Fibroblast of skin of right quadriceps (primary cell): ENCODE results near the gene NAA25.
"Not testable (repeated sequence)": the region's sequence is repeated elsewhere in the genome, so short reads cannot be mapped to it uniquely, and the experiment has no call there.

ENCODE experiments used
- DNase-seq: peaks from one replicate; pipeline ENCODE4 v3.0.0-alpha.2; 2013

The NAA25 gene

GRCh38 chr12:112007945-112008344, 100.6 kb downstream of the NAA25 start:
- DNase-seq, result no peak

DNA sequence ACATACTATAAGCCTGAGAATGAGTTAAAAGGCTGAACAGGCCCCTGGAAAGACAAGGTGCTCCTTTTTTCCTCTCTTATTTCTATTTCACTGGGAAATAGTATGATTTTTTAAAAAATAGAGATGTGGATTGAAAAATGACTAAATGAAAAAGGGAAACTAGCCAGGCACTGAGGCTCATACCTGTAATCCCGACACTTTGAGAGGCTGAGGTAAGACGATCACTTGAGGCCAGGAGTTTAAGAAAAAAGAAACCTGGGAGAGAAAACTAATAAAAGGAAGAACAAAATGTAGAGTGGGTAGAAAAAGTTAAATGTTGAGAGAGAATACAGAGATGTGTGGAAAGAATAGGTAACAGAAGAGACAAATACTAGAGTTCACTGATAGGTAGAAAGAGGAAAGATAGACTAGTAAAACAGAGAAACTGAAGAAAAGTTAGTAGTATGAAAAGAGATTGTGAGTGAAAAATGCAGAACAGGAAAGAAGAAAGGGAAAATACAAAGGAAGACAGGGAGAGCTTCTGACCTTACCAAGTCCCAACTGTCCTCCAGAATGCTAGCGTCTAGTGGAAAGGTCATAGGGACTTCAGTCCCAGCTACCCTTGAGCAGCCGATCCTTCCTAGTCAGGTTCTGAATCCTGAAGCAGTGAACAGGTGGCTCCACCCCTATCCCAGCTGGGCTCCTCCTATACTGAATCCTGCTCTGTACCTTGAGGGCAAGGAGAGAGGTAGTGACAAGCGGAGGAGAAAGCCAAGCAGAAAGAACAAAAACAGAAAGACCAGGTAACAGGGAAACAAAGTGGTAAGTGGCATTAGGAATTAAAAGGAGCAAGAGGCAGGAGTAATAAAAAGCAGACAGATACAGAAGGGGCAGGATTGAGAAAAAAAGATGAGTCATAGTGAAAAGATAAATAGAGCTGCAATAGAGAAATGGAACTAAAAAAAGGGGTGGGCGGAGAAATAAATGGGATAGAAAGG, 102.9 kb downstream of the NAA25 start:
- DNase-seq, result no peak

DNA sequence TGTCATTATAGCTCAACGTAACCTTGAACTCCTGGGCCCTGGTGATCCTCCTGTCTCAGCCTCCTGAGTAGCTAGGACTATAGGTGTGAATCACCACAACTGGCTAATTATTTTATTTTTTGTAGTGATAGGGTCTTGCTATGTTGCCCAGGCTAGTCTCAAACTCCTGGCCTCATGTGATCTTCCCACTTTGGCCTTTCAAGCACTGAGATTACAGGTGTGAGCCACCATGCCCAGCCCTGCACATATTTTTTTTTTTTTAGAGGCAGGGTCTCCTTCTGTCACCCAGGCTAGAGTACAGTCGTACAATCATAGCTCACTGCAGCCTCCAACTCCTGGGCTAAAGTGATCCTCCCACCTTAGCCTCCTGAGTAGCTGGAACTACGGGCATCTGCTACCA, 104.5 kb downstream of the NAA25 start:
- DNase-seq, result no peak

DNA sequence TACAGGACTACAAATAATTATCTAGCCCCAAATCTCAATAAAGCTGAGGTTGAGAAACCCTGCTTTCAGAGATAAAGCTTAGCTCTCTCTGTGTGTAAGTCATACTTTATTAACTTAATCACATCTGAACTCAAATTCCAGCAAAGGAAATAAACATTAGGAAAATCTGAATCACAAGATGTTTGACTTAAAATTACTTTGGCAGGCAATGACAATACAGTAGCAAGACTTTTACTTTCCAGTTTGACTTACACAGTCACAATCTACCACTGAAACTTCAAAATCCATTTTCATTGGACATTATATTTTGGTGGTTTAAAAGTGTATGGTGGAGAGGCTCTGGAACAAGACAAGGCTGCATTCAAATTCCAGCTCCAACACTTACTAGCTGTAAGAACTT, 107.0 kb downstream of the NAA25 start:
- no peak for DNase-seq

DNA sequence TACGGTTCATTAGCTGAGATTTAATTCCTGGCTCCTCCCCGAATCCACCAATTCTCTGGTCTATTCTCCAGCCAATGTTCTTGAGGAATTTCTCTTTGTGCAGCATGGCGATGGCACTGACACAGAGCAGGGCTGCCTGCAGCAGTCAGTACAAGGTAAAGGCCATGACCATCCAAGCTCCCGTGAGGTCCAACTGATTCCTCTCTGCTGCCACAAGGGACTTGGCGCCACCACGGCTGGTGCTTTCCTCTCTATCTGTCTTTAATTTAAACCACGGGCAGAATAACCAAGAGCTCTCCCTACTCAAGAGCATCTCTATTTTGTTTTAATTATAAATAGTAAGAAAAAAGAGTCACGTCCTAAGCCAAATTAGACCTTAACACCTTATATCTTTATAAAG, 107.8 kb downstream of the NAA25 start:
- DNase-seq, result no peak

- not testable (repeated sequence) for DNase-seq
Measured at GRCh38 chr12:111999129-111999528, 109.5 kb downstream of the NAA25 start.

DNA sequence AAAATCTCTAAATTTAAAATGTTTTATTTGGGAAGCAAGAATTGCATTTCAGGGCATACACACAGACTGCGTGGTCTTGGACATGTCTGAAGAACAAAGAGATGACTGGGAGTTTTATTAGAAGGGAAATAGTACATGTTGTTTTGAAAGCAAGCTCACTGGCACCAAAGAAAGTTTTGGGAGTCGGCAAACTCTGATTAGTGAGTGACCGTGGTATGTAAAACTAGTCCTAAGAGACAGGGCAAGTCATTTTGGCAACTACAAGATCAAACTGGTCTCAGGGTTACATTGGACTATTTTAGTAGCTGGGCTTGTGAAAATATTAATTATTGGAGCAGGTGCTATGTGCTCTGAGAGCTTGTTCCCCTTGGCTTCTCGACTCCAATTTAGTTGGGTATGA, 110.6 kb downstream of the NAA25 start:
- DNase-seq, result no peak

- DNase-seq, result no peak
Measured at GRCh38 chr12:111997300-111997699, 111.3 kb downstream of the NAA25 start.

- no peak for DNase-seq
Measured at GRCh38 chr12:111995782-111996480, 112.7 kb downstream of the NAA25 start.

DNA sequence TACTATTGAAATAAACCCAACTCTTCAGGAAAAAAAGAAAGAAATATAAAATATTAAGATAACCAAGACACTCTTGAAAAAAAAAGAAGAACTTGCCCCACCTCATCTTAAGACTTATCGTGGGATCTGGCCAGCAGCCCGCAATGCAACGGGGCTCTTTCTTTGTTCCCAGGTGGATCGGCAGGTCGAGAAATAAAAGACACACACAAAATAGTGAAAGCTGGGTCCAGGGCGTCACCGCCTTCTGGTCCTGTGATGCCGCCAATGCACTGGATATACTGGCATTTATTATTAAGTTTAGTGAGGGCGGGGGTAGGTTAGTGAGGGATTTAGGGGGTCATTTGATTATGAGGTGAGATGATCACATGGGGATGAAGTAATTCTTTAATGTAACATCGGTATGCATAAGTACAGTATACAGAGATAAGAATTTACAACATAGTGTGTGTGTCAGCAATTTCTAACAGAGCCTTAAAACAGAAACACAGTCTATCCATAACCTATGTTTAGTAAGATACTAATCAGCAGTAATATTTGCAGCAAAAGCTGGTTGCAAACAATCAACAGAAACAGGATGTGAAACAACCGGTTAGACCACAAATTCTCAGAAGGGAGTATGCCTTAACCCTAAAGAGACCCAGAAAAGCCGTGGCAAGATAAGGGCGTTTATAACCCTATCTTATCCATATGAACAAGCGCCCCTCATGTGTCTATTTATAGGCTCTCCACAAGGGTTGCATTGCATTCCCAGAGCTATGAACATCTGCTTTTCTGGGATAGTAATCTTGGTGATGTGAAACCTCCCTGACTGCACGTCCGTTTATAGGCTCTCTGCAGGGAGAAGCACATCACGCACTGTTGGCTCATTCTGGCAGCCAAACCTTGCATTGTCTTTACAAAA, 114.1 kb downstream of the NAA25 start:
- not testable (repeated sequence) for DNase-seq

GRCh38 chr12:111993292-111994150, 115.1 kb downstream of the NAA25 start:
- no peak for DNase-seq

DNA sequence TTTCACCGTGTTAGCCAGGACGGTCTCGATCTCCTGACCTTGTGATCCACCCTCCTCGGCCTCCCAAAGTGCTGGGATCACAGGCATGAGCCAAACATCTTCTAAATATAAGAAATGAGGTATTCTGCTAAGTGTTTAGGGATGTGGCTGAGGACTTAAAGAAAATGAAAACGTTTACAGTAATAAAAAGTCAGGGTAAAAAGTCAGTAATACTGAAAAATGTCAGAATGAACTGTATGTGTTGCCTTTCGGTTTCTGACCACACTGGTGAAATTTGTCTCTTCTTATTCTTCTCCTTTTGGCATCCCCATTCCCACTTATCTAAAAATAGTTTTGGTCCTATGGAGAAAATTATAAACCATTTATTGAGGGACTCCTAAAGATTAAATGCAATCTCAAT, 116.1 kb downstream of the NAA25 start:
- no peak for DNase-seq

- DNase-seq, result peak; percentile 54
Measured at GRCh38 chr12:111991946-111992345, 116.6 kb downstream of the NAA25 start.

GRCh38 chr12:111991535-111991934, 117.0 kb downstream of the NAA25 start:
- no peak for DNase-seq

DNA sequence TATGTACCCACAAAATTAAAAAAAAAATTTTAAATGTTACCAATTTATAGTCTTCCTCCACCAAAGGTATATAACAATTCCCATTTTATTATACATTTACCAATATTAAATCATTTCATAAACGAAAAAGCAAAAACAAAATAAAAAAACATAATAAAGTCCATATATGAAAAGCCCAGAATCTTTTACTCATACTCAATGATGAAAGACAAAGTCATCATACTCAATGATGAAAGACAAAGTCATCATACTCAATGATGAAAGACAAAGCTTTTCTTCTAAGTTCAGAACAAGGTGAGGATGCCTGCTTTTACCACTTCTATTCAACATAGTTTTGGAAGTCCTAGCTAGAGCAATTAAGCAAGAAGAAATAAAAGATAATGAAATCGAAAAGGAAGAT, 123.8 kb downstream of the NAA25 start:
- no peak for DNase-seq

DNA sequence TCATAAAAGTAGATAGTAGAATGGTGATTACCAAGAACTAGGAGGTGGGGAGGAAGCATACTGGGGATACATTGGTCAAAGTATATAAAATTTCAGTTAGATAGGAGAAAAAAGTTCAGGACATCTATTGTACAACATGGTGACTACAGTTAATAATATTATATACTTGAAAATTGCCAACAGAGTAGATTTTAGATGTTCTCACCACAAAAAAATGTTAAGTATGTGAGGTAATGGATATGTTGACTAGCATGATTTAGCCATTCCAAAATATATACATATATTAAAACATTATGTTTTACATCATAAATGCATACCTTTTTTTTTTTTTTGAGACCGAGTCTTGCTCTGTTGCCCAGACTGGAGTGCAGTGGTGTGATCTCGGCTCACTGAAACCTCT, 126.6 kb downstream of the NAA25 start:
- DNase-seq, result peak; percentile 56

DNA sequence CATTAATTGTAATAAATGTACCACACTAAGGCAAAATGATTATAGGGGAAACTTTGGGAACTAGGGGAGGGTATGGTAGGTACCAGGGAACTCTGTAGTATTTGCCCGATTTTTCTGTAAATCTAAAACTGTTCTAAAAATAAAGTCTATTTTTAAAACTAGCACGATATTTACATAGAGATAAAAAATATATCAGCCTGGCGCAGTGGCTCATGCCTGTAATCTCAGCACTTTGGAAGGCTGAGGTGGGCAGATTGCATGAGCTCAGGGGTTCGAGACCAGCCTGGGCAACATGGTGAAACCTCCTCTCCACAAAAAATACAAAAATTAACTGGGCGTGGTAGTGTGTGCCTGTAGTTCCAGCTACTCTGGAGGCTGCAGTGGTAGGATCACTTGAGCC, 128.0 kb downstream of the NAA25 start:
- no peak for DNase-seq

GRCh38 chr12:111978545-111978944, 130.0 kb downstream of the NAA25 start:
- DNase-seq, result no peak

GRCh38 chr12:111976860-111977259, 131.7 kb downstream of the NAA25 start:
- no peak for DNase-seq
